HepG2 (cell line): ENCODE measurements around the gene TRMT112. TPM values are rescaled to one million over a fixed set of nuclear protein-coding genes. Genes with fewer than 3 reads are reported as not detected.
A peak's percentile ranks its signal among the peaks of the same experiment; 100 is the strongest.

Experiments used
- ATAC-seq: fragments of 200-7000 bp; cut with Tn5 transposase; 3 replicates; pipeline ENCODE4 v1.9.1; 2020; ENCODE audit warnings: mild to moderate bottlenecking, moderate library complexity
- BruUV-seq: library from RNA; stranded (reverse); fragments of 400-500 nt; replicated peaks from 2 replicates; lab custom pipeline; 2021; lab: Mats Ljungman, UMichigan
- CTCF ChIA-PET: fragments of 300-600 bp; formaldehyde crosslinking; extraction: SDS; loops from one replicate; lab custom pipeline; 2021; ENCODE audit warnings: low total read pairs, inconsistent platforms, low intra/inter-chr PET ratio; lab: Yijun Ruan, JAX
- POLR2A ChIA-PET: fragments of 350-600 bp; sonication (Branson Sonifier 250); formaldehyde crosslinking; loops from one replicate; lab custom pipeline; 2020; ENCODE audit warnings: antibody characterized with exemption, inconsistent platforms; lab: Yijun Ruan, JAX
- DNase-seq: peaks from one replicate; pipeline ENCODE4 v3.0.0-alpha.2; 2015; ENCODE audit warnings: low spot score
- FAIRE-seq: peaks from 3 replicates; lab custom pipeline; 2011; peaks lifted over from hg19 to GRCh38; lab: Jason Lieb, UNC
- H2AFZ ChIP-seq: one replicate; pipeline ENCODE4 v1.6.1; 2011; ENCODE audit warnings: low read length, inconsistent platforms
- H3K27ac ChIP-seq: fragments of 300-600 bp; 3 replicates; pipeline ENCODE4 v1.8.0; 2011; ENCODE audit warnings: mixed run types, mild to moderate bottlenecking, mixed read lengths, low read length, inconsistent platforms; ENCODE audit not compliant: insufficient read depth; ENCODE audit errors: extremely low read length
- H3K27me3 ChIP-seq, 2 experiments: fragments of 200-600 bp in 1 of 2; 2 replicates in 1 of 2; 3 replicates in 1 of 2; pipeline versions ENCODE4 v1.6.0 to v1.8.0; 2011; ENCODE audit warnings: low read length in 2 of 2, mild to moderate bottlenecking in 2 of 2, moderate library complexity in 2 of 2, inconsistent platforms in 1 of 2; ENCODE audit not compliant: insufficient read depth in 2 of 2, control insufficient read depth in 1 of 2
- H3K36me3 ChIP-seq, 2 experiments: fragments of 200-600 bp in 1 of 2; replicated peaks in 1 of 2; 2 replicates in 1 of 2; 3 replicates in 1 of 2; pipeline versions ENCODE4 v1.5.1 to v1.8.0; 2011; ENCODE audit warnings: low read length in 2 of 2, inconsistent platforms in 1 of 2; ENCODE audit not compliant: insufficient read depth in 2 of 2, control insufficient read depth in 1 of 2
- H3K4me1 ChIP-seq: 2 replicates; pipeline ENCODE4 v1.5.1; 2012; ENCODE audit warnings: low read length, inconsistent platforms; ENCODE audit not compliant: insufficient read depth
- H3K4me2 ChIP-seq: 2 replicates; pipeline ENCODE4 v1.6.0; 2011; ENCODE audit warnings: low read depth, low read length, inconsistent platforms
- H3K4me3 ChIP-seq, 3 experiments: fragments of 200-600 bp in 1 of 3; sonication (generic), shearing (Covaris generic) in 1 of 3; replicated peaks in 1 of 3; 2 replicates each; pipeline ENCODE4 v1.5.1; 2011 to 2016; ENCODE audit warnings: low read length in 3 of 3, inconsistent platforms in 2 of 3, low read depth in 2 of 3, mild to moderate bottlenecking in 2 of 3, control low read depth in 1 of 3, mixed read lengths in 1 of 3; ENCODE audit not compliant: insufficient read depth in 1 of 3
- H3K79me2 ChIP-seq: one replicate; pipeline ENCODE4 v1.6.1; 2011; ENCODE audit warnings: low read length, inconsistent platforms; ENCODE audit not compliant: insufficient read depth
- H3K9ac ChIP-seq: 2 replicates; pipeline ENCODE4 v1.6.0; 2011; ENCODE audit warnings: mild to moderate bottlenecking, low read depth, low read length, inconsistent platforms; ENCODE audit not compliant: insufficient read depth
- H3K9me3 ChIP-seq: 2 replicates; pipeline ENCODE4 v1.5.1; 2012; ENCODE audit warnings: mild to moderate bottlenecking, low read length
- H4K20me1 ChIP-seq: 2 replicates; pipeline ENCODE4 v1.6.0; 2011; ENCODE audit warnings: inconsistent platforms, mild to moderate bottlenecking, low read length, moderate library complexity; ENCODE audit not compliant: insufficient read depth
- BHLHE40 ChIP-seq: IDR thresholded peaks from 2 replicates; pipeline ENCODE4 v1.6.1; 2011; ENCODE audit warnings: low read length, improper control_type of control experiment
- CBX1 ChIP-seq: IDR thresholded peaks from one replicate; pipeline ENCODE4 v1.6.1; 2016; ENCODE audit warnings: antibody characterized with exemption, low read depth
- LCORL ChIP-seq, 2 experiments: fragments of 450-650 bp in 1 of 2; sonication (generic) in 1 of 2; formaldehyde crosslinking in 1 of 2; IDR thresholded peaks; 2 replicates each; pipeline versions ENCODE4 v1.5.0 to v1.6.1; 2017 to 2020; ENCODE audit warnings: antibody characterized with exemption in 1 of 2, missing genetic modification reagents in 1 of 2
- MIXL1 ChIP-seq: IDR thresholded peaks from 2 replicates; pipeline ENCODE4 v1.6.1; 2016
- NBN ChIP-seq: fragments of 450-650 bp; conservative IDR thresholded peaks from 2 replicates; pipeline ENCODE4 v1.6.1; 2017
- NFATC3 ChIP-seq: sonication (generic); formaldehyde crosslinking; IDR thresholded peaks from 2 replicates; pipeline ENCODE4 v1.5.1; 2020; ENCODE audit warnings: mild to moderate bottlenecking, missing genetic modification reagents
- NONO ChIP-seq, 2 experiments: fragments of 450-650 bp in 1 of 2; sonication (generic) in 1 of 2; formaldehyde crosslinking in 1 of 2; IDR thresholded peaks in 1 of 2; conservative IDR thresholded peaks in 1 of 2; 2 replicates each; pipeline versions ENCODE4 v1.6.1 to v1.8.0; 2017 to 2022; ENCODE audit warnings: mild to moderate bottlenecking in 1 of 2, missing genetic modification reagents in 1 of 2, moderate library complexity in 1 of 2
- SAFB2 ChIP-seq: sonication (generic); formaldehyde crosslinking; IDR thresholded peaks from 2 replicates; pipeline ENCODE4 v1.5.1; 2020; ENCODE audit warnings: missing genetic modification reagents, low read depth, mild to moderate bottlenecking, borderline replicate concordance
- SMAD9 ChIP-seq: sonication (generic); formaldehyde crosslinking; IDR thresholded peaks from 2 replicates; pipeline ENCODE4 v1.5.1; 2020; ENCODE audit warnings: mild to moderate bottlenecking, missing genetic modification reagents
- ZFP36L2 ChIP-seq: sonication (generic); formaldehyde crosslinking; IDR thresholded peaks from 2 replicates; pipeline ENCODE4 v1.4.0; 2020; ENCODE audit warnings: missing genetic modification reagents
- ZFP41 ChIP-seq: sonication (generic); formaldehyde crosslinking; IDR thresholded peaks from 2 replicates; pipeline ENCODE4 v1.4.0; 2020; ENCODE audit warnings: mild to moderate bottlenecking, missing genetic modification reagents, borderline replicate concordance
- ZNF296 ChIP-seq: sonication (generic); formaldehyde crosslinking; conservative IDR thresholded peaks from 2 replicates; pipeline ENCODE4 v1.5.0; 2020; ENCODE audit warnings: mild to moderate bottlenecking, missing genetic modification reagents
- ZNF317 ChIP-seq: sonication (generic); formaldehyde crosslinking; IDR thresholded peaks from 2 replicates; pipeline ENCODE4 v1.5.0; 2020; ENCODE audit warnings: mild to moderate bottlenecking, missing genetic modification reagents
- ZNF335 ChIP-seq: sonication (generic); formaldehyde crosslinking; IDR thresholded peaks from 2 replicates; pipeline ENCODE4 v1.4.0; 2020; ENCODE audit warnings: missing genetic modification reagents
- ZNF589 ChIP-seq: sonication (generic); formaldehyde crosslinking; conservative IDR thresholded peaks from 2 replicates; pipeline ENCODE4 v1.8.0; 2022; ENCODE audit warnings: mild to moderate bottlenecking, moderate library complexity, missing genetic modification reagents
- ZNF724P ChIP-seq: sonication (generic); formaldehyde crosslinking; IDR thresholded peaks from 2 replicates; pipeline ENCODE4 v1.8.0; 2022; ENCODE audit warnings: missing genetic modification reagents, borderline replicate concordance
- ZNF768 ChIP-seq: sonication (generic); formaldehyde crosslinking; IDR thresholded peaks from 2 replicates; pipeline ENCODE4 v1.4.0; 2020; ENCODE audit warnings: missing genetic modification reagents
- WGBS: methylation state at CpG from one replicate; pipeline ENCODE4 v1.1.6; 2017; ENCODE audit warnings: low lambda C conversion rate; 5-methylcytosine and 5-hydroxymethylcytosine counted together
- in situ Hi-C: cut with HindIII; loops from 2 replicates; pipeline ENCODE4 v1.10.0; 2017; ENCODE audit warnings: low pct_unique_long_range_greater_than_20kb; ENCODE audit not compliant: extremely low pct_ligation_motif_present
- intact Hi-C: fragments of 100-400 bp; cut with micrococcal nuclease; formaldehyde crosslinking; loops from one replicate; pipeline ENCODE4 v1.10.0; 2022; ENCODE audit not compliant: unreplicated experiment
- polyA plus RNA-seq, 8 experiments: library from polyadenylated mRNA; depleted of rRNA in 3 of 8; stranded (reverse) in 7 of 8; unstranded in 1 of 8; fragments of >200 nt; fragmentation: Illumina TruSeq in 4 of 8; extraction: Trizol in 4 of 8; gene quantifications; 2 replicates each; pipeline versions ENCODE4 v1.2.1 to v1.2.3, GENCODE V29; 2011 to 2016; ENCODE audit warnings: low read depth in 4 of 8, missing spikeins in 1 of 8, mixed read lengths in 1 of 8; ENCODE audit not compliant: insufficient read depth in 1 of 8
- total RNA-seq, 5 experiments: library from RNA; depleted of rRNA; stranded (reverse); fragments of >200 nt; fragmentation: Illumina TruSeq; extraction: Trizol; gene quantifications; 2 replicates each; pipeline ENCODE4 v1.2.3, GENCODE V29; 2016; ENCODE audit warnings: low read depth in 1 of 5
- TF ChIP-seq, protein P1 (sequence below): sonication (generic); formaldehyde crosslinking; IDR thresholded peaks from 2 replicates; pipeline ENCODE4 v1.8.1; 2023; ENCODE audit warnings: missing genetic modification reagents, inconsistent platforms, borderline replicate concordance
- TF ChIP-seq, protein P2 (sequence below): sonication (generic); formaldehyde crosslinking; IDR thresholded peaks from 2 replicates; pipeline ENCODE4 v1.8.1; 2023; ENCODE audit warnings: missing genetic modification reagents, mild to moderate bottlenecking, borderline replicate concordance

TRMT112 gene
- total and polyA plus RNA-seq, 2 of the 13 experiments (the other 11 are each of a cell fraction or from before 2014, with no cell fraction given) = 186 to 409 TPM

- Histone ChIP-seq H3K9ac (no peak overlapping the region), H2AFZ (no peak overlapping the region), H3K27ac (no peak overlapping the region), H3K9me3 (no peaks in the 10 kb centered on the region), H3K4me2 (no peak overlapping the region), H3K79me2 (no peaks in the 10 kb centered on the region), H3K27me3 (peaks cover 35 to 84% of the 10 kb centered on the region in 2 experiments), H3K4me3 (no peak overlapping the region), H4K20me1 (0 out of 2 replicates have a peak, but pooled peaks cover 5% of the 10 kb centered on the region), H3K4me1 (peaks cover 24% of the 10 kb centered on the region), H3K36me3 (no peaks in the 10 kb centered on the region)
- in situ Hi-C loops (no loop called here), intact Hi-C loops (no loop called here)
- ATAC-seq = no peak
- ChIA-PET POLR2A (no interaction called here), CTCF (no interaction called here)
- TF ChIP-seq LCORL (IDR thresholded peaks at IDR 0.05) (no peak), LCORL (CRISPR knock-in tag; IDR thresholded peaks at IDR 0.05) (no peak), BHLHE40 (peak; percentile 39; the same call in 1 of the 2 replicates), NBN (no peak), CBX1 (no peak), MIXL1 (CRISPR knock-in tag) (no peak)
- TF ChIP-seq, protein P1, sequence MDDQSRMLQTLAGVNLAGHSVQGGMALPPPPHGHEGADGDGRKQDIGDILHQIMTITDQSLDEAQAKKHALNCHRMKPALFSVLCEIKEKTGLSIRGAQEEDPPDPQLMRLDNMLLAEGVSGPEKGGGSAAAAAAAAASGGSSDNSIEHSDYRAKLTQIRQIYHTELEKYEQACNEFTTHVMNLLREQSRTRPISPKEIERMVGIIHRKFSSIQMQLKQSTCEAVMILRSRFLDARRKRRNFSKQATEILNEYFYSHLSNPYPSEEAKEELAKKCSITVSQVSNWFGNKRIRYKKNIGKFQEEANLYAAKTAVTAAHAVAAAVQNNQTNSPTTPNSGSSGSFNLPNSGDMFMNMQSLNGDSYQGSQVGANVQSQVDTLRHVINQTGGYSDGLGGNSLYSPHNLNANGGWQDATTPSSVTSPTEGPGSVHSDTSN (CRISPR knock-in tag) = no peak
- no TSS peak for BruUV-seq
- DNase-seq = no peak
- no peak for FAIRE-seq
- 29% methylated on average over 19 of the region's 34 CpGs for WGBS
Observed at GRCh38 chr11:64296830-64297698, 20.3 kb downstream of the TRMT112 start.

DNA sequence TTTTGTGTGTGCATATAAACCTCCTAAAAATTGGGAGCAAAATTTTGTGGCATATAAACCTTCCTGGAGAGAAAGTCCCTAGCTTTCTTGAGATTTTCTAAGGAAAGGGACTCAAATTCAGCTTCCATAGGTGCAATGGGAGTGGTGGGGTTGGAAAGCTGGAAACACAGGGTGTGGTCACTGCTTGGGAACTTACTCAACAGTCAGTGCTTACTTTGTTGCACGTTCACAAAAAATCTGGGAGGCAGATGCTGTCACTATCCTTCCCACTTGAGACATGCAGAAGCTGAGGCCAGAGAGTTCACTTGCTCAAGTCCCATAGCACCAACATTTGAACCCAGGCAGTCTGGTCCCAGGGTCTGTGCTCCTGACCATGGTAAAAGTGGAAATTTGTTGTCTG is 21.1 kb downstream of the TRMT112 start:
- intact Hi-C loops (no loop called here), in situ Hi-C loops (no loop called here)
- BruUV-seq = no TSS peak
- no peak for FAIRE-seq
- H3K79me2 ChIP-seq = no peaks in the 10 kb centered on the region
- no peak overlapping the region for H3K4me3 ChIP-seq
- POLR2A ChIA-PET = no interaction called here
- no peak overlapping the region for H3K27ac ChIP-seq
- no peak overlapping the region for H3K9ac ChIP-seq
- H3K36me3 ChIP-seq = no peaks in the 10 kb centered on the region
- no peak for ATAC-seq
- DNase-seq = no peak
- H4K20me1 ChIP-seq = 0 out of 2 replicates have a peak, but pooled peaks cover 5% of the 10 kb centered on the region
- no peak overlapping the region for H3K4me2 ChIP-seq
- CTCF ChIA-PET = no interaction called here
- WGBS = 0% methylated on average over 1 of the region's 1 CpG
- peaks cover 18% of the 10 kb centered on the region for H3K4me1 ChIP-seq
- H3K9me3 ChIP-seq = no peaks in the 10 kb centered on the region
- H2AFZ ChIP-seq = no peak overlapping the region
- peaks cover 35 to 90% of the 10 kb centered on the region in 2 experiments for H3K27me3 ChIP-seq
- TF ChIP-seq, protein P2, sequence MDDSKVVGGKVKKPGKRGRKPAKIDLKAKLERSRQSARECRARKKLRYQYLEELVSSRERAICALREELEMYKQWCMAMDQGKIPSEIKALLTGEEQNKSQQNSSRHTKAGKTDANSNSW (CRISPR knock-in tag) = no peak
- TF ChIP-seq ZNF317 (CRISPR knock-in tag) (no peak), ZNF335 (CRISPR knock-in tag) (no peak), ZNF724P (CRISPR knock-in tag) (no peak), SAFB2 (CRISPR knock-in tag) (no peak), NFATC3 (CRISPR knock-in tag) (no peak), ZNF768 (CRISPR knock-in tag) (no peak), ZNF296 (CRISPR knock-in tag) (no peak), ZFP36L2 (CRISPR knock-in tag) (no peak), ZFP41 (no peak), NONO (IDR thresholded peaks at IDR 0.05) (no peak), NONO (CRISPR knock-in tag; conservative IDR thresholded peaks at IDR 0.05) (no peak), ZNF589 (CRISPR knock-in tag) (no peak), SMAD9 (no peak)
